ENCODE results near the gene CACNA1S.

GRCh38 chr1:201016943-201017827 lies 95.0 kb downstream of the CACNA1S start:
- no peak for TF ChIP-seq EP300 (IDR thresholded peaks at IDR 0.05; ENCODE audit: borderline replicate concordance)
- no peak for TF ChIP-seq NFIC (IDR thresholded peaks at IDR 0.05)
- TF ChIP-seq MAX (IDR thresholded peaks at IDR 0.05), result no peak
- no peak for TF ChIP-seq REST (IDR thresholded peaks at IDR 0.05; ENCODE audit: low read depth)
